Ovary (tissue), 3 donors: Measurements from ENCODE around the gene CSF2.
"Not testable (repeated sequence)": the region's sequence is repeated elsewhere in the genome, so short reads cannot be mapped to it uniquely, and the experiment has no call there.

ENCODE experiments used
- EP300 ChIP-seq: sonication (generic); formaldehyde crosslinking; IDR thresholded peaks from one replicate; pipeline ENCODE4 v1.6.1; 2017; ENCODE audit warnings: antibody characterized with exemption
- TF ChIP-seq, protein P1 (sequence below), 3 donors: fragments of 450-650 bp in 2 of 3; fragments of 200-600 bp in 1 of 3; IDR thresholded peaks; one replicate each; pipeline versions ENCODE4 v1.5.1 to v1.8.0; 2016 to 2022; ENCODE audit warnings: antibody characterized with exemption in 3 of 3, mild to moderate bottlenecking in 1 of 3
- donor health status: DM: no; HTN: no; CAD: no.

DNA sequence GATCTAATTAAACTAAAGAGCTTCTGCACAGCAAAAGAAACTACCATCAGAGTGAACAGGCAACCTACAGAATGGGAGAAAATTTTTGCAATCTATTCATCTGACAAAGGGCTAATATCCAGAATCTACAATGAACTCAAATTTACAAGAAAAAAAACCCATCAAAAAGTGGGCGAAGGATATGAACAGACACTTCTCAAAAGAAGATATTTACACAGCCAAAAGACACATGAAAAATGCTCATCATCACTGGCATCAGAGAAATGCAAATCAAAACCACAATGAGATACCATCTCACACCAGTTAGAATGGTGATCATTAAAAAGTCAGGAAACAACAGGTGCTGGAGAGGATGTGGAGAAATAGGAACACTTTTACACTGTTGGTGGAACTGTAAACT, 34.9 kb downstream of the CSF2 start:
- TF ChIP-seq EP300 = not testable (repeated sequence)
- TF ChIP-seq, protein P1, sequence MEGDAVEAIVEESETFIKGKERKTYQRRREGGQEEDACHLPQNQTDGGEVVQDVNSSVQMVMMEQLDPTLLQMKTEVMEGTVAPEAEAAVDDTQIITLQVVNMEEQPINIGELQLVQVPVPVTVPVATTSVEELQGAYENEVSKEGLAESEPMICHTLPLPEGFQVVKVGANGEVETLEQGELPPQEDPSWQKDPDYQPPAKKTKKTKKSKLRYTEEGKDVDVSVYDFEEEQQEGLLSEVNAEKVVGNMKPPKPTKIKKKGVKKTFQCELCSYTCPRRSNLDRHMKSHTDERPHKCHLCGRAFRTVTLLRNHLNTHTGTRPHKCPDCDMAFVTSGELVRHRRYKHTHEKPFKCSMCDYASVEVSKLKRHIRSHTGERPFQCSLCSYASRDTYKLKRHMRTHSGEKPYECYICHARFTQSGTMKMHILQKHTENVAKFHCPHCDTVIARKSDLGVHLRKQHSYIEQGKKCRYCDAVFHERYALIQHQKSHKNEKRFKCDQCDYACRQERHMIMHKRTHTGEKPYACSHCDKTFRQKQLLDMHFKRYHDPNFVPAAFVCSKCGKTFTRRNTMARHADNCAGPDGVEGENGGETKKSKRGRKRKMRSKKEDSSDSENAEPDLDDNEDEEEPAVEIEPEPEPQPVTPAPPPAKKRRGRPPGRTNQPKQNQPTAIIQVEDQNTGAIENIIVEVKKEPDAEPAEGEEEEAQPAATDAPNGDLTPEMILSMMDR (IDR thresholded peaks at IDR 0.05) = not testable (repeated sequence)
